C4-2B (cell line): ENCODE measurements around the gene FFAR2.
A peak's percentile ranks its signal among the peaks of the same experiment; 100 is the strongest.
"Not testable (repeated sequence)": the region's sequence is repeated elsewhere in the genome, so short reads cannot be mapped to it uniquely, and the experiment has no call there.

Experiments used
- H3K27ac ChIP-seq: fragments of 450-650 bp; 2 replicates; pipeline ENCODE4 v1.5.1; 2017
- CTCF ChIP-seq: fragments of 450-650 bp; conservative IDR thresholded peaks from 2 replicates; pipeline ENCODE4 v1.5.1; 2017; ENCODE audit warnings: mild to moderate bottlenecking
- ZFX ChIP-seq: fragments of 450-650 bp; IDR thresholded peaks from 2 replicates; pipeline ENCODE4 v1.6.1; 2017

FFAR2 gene

DNA sequence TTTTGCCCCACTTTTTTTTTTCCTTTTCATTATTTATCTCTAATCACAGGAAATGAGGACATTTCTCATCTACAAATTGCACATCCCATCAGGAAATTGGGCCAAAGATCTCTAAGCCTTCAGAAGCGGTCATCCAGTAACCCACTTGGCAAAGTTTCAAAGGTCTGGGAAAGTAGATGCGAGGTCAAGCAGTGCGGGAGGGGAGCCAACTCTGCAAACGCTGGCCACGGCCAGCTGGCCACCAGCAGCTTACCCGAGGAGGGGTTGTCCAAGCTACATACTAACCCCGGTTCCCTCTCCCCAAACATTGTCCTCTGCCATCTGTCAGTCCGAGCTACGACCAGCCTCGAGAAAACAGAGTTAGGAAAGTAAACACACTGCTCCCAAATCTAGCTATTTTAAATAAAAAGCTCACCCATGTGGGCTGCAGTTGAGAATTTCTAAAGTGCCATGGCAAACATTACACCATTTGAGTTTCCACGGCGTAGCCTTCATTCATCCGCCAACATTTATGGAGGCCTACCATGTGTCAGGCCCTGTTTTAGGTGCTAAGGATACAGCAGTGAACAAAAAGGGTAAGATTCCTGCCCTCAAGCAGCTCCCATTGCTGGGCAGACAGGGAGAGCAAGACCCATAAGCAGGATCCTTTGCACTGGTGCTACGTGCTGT is 11.5 kb downstream of the FFAR2 start:
- H3K27ac ChIP-seq: no peak overlapping the region
- TF ChIP-seq ZFX: no peak
- no peak for TF ChIP-seq CTCF

- TF ChIP-seq ZFX: no peak
- no peak for TF ChIP-seq CTCF
- H3K27ac ChIP-seq: no peak overlapping the region
These were observed 12.6 kb downstream of the FFAR2 start for GRCh38 chr19:35460608-35461007.

DNA sequence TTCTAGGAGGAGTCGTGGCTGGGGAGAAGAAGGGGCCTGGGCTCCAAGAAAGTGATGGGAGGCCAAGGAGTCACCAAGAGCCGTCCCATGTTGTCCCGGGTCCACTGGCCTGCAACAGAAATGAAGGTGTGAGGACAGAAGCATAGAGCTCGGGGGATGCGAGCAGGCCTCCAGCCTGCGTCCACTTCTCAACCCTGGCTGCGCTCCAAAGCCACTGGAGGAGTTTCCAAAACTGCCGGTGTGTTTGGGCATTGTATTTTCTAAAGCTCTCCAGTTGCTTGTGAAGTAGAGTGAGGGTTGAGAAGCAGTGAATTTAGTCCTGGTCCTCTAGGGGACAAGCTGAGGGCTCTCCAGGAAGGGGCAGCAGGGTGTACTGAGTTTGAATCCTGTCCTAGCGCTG is 13.0 kb downstream of the FFAR2 start:
- no peak overlapping the region for H3K27ac ChIP-seq

GRCh38 chr19:35461788-35462187 is 13.7 kb downstream of the FFAR2 start:
- H3K27ac ChIP-seq: not testable (repeated sequence)

More for the DNA sequence above, 13.0 kb downstream of the FFAR2 start:
- TF ChIP-seq CTCF: no peak
- TF ChIP-seq ZFX: no peak

DNA sequence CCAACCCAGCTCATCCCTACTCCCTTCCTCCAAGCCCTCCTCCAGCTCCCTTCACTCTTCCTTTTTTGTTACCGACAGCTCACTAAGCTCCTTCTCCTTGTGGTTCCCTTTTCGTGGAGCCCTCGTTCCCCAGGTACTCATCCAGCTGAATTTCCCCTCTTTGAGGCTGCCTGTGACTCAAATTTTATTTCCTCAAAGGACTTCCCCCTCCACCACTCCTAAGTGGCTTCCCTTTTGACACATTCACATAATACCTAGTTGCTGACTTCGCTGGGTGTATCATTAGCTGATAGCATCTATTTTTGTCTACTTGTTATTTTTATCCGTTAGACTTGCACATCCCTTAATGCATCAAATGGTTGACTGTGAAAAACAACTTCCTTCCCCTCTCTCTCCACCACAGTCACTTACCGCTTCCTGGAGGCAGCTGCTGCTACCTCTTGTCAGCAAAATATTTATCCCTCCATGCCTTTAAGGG is 14.5 kb downstream of the FFAR2 start:
- H3K27ac ChIP-seq: no peak overlapping the region
- TF ChIP-seq ZFX: no peak
- TF ChIP-seq CTCF: no peak

GRCh38 chr19:35462956-35463355 is 14.9 kb downstream of the FFAR2 start:
- not testable (repeated sequence) for H3K27ac ChIP-seq

DNA sequence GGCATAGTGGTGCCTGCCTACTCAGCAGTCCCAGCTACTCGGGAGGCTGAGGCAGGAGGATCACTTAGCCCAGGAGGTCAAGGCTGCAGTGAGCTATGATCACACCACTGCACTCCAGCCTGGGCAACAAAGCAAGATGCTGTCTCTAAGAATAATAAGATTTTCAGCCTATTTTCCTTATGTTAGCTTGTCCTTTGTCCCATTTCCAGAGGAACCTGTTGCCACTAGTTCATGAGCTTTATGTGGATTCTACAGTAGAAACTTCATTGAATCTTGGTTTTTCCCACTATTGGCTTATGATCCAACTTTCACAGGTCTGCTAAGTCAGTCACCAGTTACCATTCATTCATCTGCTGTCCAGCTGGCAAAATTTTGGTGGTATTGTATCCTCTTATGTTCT is 18.2 kb downstream of the FFAR2 start:
- no peak for TF ChIP-seq ZFX
- TF ChIP-seq CTCF: no peak
- no peak overlapping the region for H3K27ac ChIP-seq

- H3K27ac ChIP-seq: no peak overlapping the region
- TF ChIP-seq CTCF (peak; percentile 74), ZFX (no peak)
These were observed 20.6 kb downstream of the FFAR2 start for GRCh38 chr19:35468637-35469036.

DNA sequence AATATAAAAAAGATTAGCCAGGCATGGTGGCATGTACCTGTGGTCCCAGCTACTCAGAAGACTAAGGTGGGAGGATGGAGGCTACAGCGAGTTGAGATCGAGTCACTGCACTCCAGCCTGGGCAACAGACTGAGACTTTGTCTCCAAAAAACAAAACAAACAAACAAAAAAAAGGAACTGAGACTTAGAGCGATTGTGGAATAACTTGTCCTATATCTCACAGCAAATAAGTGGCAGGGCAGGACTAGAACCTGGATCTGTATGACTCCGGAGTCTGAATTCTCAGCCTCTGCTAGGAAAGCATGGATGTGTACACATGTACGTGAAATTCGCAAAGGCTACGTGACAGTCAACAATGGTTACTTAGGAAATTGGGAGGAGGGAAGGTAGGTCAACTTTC is 22.1 kb downstream of the FFAR2 start:
- no peak overlapping the region for H3K27ac ChIP-seq

DNA sequence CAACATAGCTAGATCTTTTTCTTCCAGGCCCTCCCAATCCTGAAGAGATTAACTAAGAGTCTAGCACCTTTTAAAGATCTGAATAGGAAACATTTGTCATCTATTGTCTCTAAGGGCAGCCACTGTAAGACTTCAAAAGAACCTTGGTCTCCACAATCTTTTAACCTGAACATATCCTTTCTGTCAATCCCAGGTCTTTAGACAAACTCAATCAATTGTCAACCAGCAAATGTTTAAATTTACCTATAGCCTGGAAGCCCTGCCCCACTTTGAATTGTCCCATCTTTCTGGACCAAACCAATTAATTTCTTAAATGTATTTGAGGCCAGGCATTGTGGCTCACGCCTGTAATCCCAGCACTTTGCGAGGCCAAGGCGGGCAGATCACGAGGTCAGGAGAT is 23.0 kb downstream of the FFAR2 start:
- H3K27ac ChIP-seq: not testable (repeated sequence)

More for the DNA sequence above, 22.1 kb downstream of the FFAR2 start:
- no peak for TF ChIP-seq ZFX
- TF ChIP-seq CTCF: no peak
